ACHN (cell line): Measurements from ENCODE around the gene MRPL50.
A peak's percentile ranks its signal among the peaks of the same experiment; 100 is the strongest.

Experiments
- DNase-seq: peaks from one replicate; pipeline ENCODE4 v3.0.0-alpha.2; 2015
- in situ Hi-C: cut with HindIII; loops from 2 replicates; pipeline ENCODE4 v1.10.0; 2017; ENCODE audit warnings: low sequenced_read_pairs, low pct_ligation_motif_present, low pct_unique_long_range_greater_than_20kb

The MRPL50 gene

GRCh38 chr9:101419863-101420262, 21.4 kb upstream of the MRPL50 start:
- in situ Hi-C loops = no loop called here
- DNase-seq = no peak

- DNase-seq = no peak
- in situ Hi-C loops = no loop called here
Measured at GRCh38 chr9:101418518-101419430, 20.4 kb upstream of the MRPL50 start.

GRCh38 chr9:101417977-101418376, 19.6 kb upstream of the MRPL50 start:
- no peak for DNase-seq
- in situ Hi-C loops = no loop called here

- in situ Hi-C loops = no loop called here
Measured at GRCh38 chr9:101417389-101417788, 19.0 kb upstream of the MRPL50 start.

GRCh38 chr9:101415578-101415977, 17.2 kb upstream of the MRPL50 start:
- no peak for DNase-seq

More at GRCh38 chr9:101417389-101417788, 19.0 kb upstream of the MRPL50 start:
- no peak for DNase-seq

GRCh38 chr9:101414839-101415238, 16.4 kb upstream of the MRPL50 start:
- no peak for DNase-seq
- in situ Hi-C loops = no loop called here

More at GRCh38 chr9:101415578-101415977, 17.2 kb upstream of the MRPL50 start:
- in situ Hi-C loops = no loop called here

- in situ Hi-C loops = no loop called here
- DNase-seq = peak; percentile 28
Measured at GRCh38 chr9:101409079-101409477, 10.7 kb upstream of the MRPL50 start.

GRCh38 chr9:101408374-101409078, 10.1 kb upstream of the MRPL50 start:
- in situ Hi-C loops = no loop called here
- no peak for DNase-seq

- in situ Hi-C loops = no loop called here
- DNase-seq = no peak
Measured at GRCh38 chr9:101403516-101404285, 5.3 kb upstream of the MRPL50 start.

- DNase-seq = no peak
- in situ Hi-C loops = no loop called here
Measured at GRCh38 chr9:101400120-101400519, 1.7 kb upstream of the MRPL50 start.

- in situ Hi-C loops = no loop called here
- no peak for DNase-seq
Measured at GRCh38 chr9:101399643-101399970, 1.2 kb upstream of the MRPL50 start.

- peak; percentile 10 for DNase-seq
- in situ Hi-C loops = no loop called here
Measured at GRCh38 chr9:101398930-101399642, 668 bp upstream of the MRPL50 start.

GRCh38 chr9:101397746-101398067, 711 bp downstream of the MRPL50 start:
- in situ Hi-C loops = no loop called here
- DNase-seq = peak; percentile 9

- in situ Hi-C loops = no loop called here
Measured at GRCh38 chr9:101394687-101395086, 3.7 kb downstream of the MRPL50 start.

GRCh38 chr9:101393135-101393534, 5.3 kb downstream of the MRPL50 start:
- in situ Hi-C loops = no loop called here

More at GRCh38 chr9:101394687-101395086, 3.7 kb downstream of the MRPL50 start:
- no peak for DNase-seq

GRCh38 chr9:101388507-101388993, 9.9 kb downstream of the MRPL50 start:
- in situ Hi-C loops = no loop called here
- peak; percentile 32 for DNase-seq

More at GRCh38 chr9:101393135-101393534, 5.3 kb downstream of the MRPL50 start:
- no peak for DNase-seq

- DNase-seq = peak; percentile 65
- in situ Hi-C loops = no loop called here
Measured at GRCh38 chr9:101387871-101388506, 10.4 kb downstream of the MRPL50 start.
